HG03135 (cell line): ENCODE measurements around the gene GNB2.
"Not testable (repeated sequence)": the region's sequence is repeated elsewhere in the genome, so short reads cannot be mapped to it uniquely, and the experiment has no call there.

Experiments used
- ATAC-seq: cut with Tn5 transposase; IDR thresholded peaks from one replicate; pipeline ENCODE4 v1.9.1; 2021; ENCODE audit warnings: mild to moderate bottlenecking, moderate library complexity; ENCODE audit not compliant: unreplicated experiment

Gene GNB2

GRCh38 chr7:100723732-100724275, 50.3 kb downstream of the GNB2 start:
- ATAC-seq = no peak

DNA sequence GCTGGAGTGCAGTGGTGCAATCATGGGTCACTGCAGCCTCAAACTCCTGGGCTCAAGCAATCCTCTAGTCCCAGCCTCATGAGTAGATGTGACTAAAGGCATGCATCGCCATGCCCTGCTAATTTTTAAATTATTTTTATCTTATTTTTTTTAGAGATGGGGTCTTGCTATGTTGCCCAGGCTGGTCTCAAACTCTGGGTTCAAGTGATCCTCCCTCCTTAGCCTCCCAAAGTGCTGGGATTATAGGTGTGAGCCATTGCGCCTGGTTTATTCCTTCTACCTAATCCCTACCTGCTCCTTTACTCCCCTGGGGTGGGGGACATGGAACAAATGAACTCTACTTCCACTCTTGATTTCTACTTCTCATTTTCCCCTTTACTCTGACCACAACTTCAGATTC, 50.8 kb downstream of the GNB2 start:
- not testable (repeated sequence) for ATAC-seq

- no peak for ATAC-seq
These were observed 53.6 kb downstream of the GNB2 start for GRCh38 chr7:100726996-100727761.

GRCh38 chr7:100728196-100728595, 54.7 kb downstream of the GNB2 start:
- no peak for ATAC-seq
